GM18520 (cell line): ENCODE measurements around the gene NTN3.
"Not testable (repeated sequence)": the region's sequence is repeated elsewhere in the genome, so short reads cannot be mapped to it uniquely, and the experiment has no call there.

Experiments used
- ATAC-seq: cut with Tn5 transposase; IDR thresholded peaks from one replicate; pipeline ENCODE4 v1.9.1; 2021; ENCODE audit not compliant: unreplicated experiment

Gene NTN3

DNA sequence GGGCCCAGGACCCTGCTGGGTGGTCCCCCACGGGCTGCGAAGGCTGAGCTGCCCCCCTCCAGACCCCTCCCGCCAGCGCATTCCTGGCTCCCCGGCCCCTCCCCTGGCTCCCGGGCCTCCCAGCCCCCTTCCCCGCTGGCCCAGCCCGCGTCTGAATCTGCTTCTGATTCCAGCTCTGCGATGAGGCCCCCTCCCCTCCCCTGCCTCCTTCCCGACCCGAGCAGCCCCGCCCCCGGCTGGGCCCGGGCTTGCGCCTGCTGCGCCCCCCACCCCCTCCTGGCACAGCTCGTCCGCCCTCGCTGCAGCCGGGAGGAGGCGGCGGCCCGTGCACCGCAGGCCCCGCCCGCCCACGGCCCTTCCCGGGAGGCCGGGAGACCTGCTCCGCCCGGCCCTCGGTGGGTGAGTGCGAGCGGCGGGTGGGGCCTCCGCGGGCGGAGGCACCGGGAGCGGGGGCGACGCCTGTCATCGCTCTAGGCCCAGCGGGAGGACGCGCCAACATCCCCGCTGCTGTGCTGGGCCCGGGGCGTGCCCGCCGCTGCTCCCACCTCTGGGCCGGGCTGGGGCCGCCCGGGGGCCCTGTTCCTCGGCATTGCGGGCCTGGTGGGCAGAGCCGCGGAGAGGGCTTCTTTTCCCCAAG is at the start of gene NTN3:
Gene NTN3 (plus strand): TSS at position 282 of the 637 bp plus-strand sequence. CDS start 405 bp downstream, outside the sequence.
- no peak for ATAC-seq

DNA sequence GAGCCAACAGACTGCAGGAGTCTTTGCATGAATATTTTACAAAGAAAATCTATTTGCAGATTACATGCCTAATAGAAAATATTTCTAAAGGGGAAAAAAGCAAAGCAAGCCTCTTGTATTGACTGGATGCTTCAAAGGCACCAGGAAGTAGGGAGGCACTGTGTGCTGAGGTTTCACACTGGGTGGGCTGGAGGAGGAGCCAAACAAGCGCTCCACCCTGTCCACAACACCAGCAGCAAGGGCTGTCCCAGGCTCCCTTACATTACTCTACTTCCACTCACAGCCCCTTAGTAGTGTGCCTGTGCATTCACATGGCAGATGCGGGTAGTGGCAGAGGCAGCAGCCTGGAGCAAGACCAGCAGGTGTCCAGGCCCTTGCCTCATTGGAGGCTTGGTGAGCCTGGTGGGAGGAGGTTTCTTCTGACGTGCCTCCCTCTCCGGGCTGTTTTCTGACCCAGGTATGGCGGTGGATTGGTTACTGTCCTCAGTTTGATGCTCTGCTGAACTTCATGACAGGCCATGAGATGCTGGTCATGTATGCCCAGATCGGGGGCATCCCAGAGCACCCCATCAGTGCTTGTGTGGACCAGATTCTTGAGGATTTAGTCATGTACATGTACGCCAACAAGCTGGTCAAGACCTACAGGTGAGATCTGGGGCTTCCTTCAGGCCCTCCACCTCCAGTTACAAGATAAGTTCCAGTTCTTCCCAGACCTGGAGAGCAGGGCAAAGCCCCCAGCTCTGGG is 48.8 kb upstream of the NTN3 start:
- no peak for ATAC-seq

DNA sequence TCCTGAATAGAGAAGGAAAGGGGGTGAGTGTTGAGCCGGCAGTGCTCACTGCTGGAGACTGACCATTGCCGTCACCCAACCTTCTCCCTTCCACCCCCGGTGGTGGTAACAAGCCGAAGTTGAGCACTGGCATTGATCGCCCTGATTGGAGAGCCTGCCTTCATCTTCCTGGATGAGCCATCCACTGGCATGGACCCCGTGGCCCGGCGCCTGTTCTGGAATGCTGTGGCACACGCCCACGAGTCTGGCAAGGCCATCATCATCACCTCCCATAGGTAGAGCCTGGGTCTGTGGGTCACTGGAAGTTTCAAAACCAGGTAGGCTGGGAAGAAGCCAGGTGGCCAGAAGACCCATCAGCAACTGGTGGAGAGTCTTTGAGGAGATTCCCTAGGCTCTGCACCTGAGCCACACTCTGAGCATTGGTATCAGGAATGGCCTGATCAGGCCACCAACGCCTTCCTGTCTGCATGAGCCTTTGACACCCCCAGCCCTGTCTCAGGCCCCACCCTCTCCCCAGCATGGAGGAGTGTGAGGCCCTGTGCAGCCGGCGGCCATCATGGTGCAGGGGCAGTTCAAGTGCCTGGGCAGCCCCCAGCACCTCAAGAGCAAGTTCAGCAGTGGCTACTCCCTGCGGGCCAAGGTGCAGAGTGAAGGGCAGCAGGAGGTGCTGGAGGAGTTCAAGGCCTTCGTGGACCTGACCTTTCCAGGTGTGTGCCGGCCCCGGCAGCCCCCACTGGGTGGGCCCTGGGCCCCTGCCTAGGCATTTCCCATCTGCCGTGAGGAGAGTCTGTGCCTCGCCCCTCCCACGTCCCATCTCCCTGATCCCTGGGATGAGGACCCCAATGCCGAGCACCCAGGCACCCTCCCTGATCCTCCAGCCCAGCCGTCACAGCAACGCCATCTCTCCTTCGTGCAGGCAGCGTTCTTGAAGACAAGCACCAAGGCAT is 46.8 kb upstream of the NTN3 start:
- ATAC-seq: no peak

DNA sequence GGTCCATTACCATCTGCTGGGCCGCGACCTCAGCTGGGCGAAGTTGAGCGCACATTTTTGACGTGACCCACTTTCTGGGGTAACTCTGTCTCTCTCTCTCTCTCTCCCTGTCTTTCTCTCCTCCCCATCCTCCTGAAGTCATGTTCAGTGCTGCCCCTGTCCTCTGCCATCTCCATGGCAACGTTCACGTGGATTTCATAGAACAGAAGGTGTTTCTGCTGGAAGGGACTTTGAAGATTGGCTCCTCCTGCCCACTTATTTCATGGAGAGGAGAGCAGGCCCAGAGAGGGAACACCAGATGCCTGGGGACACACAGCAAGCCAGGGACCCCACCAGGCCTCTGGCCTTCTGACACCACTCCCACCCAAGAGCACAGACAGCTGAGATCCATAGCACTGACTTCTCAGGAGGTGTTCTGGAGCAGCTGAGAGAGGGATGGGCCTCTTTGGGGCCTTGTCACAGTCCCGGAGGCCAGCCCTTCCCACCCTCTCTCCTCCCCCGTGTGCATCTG is 46.0 kb upstream of the NTN3 start:
- no peak for ATAC-seq

DNA sequence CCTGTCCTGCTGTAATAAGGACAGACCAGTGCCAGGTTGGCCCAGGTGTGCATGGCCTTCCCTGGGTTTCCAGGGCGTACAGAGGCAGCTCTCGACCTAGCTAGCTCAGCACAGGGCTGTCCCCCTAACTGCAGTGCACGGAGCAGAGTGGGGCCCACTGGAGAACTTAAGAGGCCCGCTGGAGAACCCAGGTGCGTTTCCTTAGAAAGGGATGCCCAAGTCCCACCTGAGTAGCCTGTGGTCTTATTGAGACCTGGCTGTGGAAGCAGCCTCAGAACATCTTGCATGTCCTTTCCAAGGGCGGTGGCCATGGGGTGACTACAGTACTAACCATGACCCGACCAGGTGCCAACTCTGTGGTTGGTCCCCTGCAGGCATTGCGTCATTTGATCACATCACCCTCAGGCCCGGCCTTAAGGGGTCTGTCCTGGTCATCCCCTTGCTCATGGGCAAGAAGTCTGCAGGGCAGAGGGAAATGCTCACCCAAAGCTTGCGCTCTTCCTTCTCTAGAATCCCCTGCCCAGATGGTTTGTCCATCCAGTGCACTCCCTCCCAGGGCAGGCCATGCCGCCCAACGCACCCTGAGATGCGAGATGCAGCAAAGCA is 45.2 kb upstream of the NTN3 start:
- no peak for ATAC-seq

DNA sequence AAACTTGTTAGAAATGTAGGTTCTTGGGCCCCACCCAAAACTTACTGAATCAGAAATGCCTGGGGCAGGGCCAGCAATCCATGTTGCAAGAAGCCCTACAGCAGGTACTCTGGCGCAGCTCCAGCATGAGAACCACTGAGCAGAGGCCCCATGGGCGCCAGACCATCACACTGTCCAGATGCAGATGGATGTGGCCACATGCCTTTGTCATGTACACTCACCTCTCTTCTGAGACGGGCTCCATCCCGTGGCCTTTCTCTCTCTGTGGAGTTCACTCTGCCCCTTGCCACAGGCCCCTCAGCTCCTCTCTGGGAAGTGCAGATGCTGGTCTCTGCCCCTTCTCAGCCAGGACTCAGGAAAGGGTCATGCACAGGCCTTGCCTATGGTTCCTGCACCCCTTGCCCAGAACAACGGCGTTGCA is 44.1 kb upstream of the NTN3 start:
- ATAC-seq: no peak

DNA sequence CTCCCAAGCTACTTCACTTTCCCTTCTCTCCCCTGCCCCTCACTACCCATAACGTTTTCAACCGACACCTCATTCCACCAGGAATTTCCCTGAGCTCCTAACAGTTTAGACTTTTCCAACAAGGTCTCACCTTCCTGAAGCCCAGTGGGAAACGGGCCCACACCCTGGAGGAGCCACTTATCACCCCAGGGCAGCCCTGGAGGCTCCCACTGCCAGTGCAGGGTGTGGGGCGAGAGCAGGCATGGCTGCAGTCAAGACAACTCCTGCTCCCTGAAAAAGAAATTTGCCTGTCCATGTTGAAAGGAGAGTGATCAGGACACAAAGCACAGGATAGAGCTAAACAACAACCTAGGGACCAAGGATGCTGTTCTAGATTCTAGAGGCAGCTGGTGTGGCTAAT is 43.6 kb upstream of the NTN3 start:
- no peak for ATAC-seq

DNA sequence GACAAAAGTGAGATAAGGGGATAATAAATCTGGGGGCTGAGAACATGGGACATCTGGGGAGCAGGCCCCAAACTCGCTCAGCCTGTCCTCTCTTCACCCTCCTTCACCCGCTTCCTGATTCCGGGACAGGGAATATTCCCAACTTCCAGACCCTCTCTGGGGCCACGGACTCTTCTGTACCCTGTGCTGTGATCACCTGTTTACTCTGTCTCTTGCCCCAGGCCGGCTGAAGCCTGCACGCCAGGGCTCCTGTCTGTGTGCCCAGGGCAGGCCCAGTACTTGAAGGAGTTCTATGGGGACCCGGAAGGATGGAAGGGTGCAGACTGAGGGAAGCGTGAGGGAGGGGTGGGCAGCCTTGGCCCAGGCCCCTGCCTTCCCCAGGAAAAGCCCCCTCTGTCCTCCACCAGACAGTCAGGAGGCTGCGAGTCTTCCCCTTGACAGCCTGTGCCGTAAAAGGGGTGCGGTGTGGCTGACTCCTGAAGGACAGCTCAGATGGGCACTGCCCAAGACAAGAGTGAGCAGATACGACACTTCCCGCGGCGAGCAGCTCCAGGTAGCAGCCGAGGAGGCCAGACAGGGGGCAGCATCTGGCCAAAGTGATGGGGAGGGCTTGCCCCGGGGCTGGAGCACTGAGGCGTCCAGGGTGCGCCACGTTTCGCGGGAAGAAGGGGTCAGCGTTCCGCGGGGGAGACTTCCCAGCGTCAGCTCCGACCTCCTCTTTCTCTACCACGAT is 42.9 kb upstream of the NTN3 start:
- no peak for ATAC-seq

DNA sequence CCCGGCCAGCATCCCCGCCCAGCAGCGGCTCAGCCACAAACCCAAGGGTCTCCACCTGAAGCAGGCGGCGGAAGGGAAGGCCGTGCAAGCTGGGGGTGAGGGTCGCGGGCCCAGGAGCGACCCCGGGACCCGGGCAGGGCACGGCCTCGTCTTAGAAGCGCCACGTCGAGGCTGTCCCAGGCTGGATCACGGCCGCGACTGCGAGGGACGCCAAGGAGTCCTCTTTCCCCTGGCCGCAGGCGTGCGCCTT is 42.4 kb upstream of the NTN3 start:
- no peak for ATAC-seq

DNA sequence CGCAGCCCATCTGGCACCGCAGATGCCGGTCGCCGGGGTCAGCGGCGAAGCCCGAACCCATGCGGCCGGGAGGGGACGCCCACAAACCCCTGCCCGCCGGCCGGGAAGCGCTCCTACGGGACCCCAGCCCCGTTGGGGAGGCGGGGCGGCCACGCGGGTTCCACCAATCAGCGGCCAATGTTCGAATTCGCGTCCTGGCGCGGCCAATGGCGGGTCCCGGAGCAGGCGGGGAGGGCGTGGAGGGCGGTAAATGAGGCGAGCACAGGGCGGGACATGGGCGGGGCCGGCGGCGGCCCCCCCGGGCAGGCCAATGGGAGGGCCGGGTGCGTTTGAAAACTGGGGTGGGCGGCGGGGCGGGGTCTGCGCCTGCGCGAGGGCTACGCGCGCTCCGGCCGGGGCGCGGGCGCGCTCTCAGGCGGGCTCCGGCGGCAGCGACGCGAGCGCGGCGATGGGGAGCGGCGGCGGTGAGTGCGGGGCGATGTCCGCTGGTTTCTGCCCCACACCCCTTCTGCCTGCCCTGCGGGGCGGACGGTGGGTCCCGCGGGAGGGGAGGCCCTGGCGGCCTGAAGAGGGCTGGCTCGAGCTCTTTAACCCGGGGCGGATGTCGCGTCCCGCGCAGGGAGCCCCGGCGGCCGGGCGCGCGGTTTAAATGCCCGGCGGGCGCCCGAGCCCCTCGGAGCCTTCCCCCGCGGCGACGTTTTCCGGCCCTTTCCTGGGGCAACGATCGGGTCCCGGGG is 41.9 kb upstream of the NTN3 start, which contains the start of gene CCNF:
Gene CCNF (plus strand): TSS at position 414 of the 737 bp plus-strand sequence. CDS start 35 bp downstream, at position 449.
- ATAC-seq: peak; percentile 78

DNA sequence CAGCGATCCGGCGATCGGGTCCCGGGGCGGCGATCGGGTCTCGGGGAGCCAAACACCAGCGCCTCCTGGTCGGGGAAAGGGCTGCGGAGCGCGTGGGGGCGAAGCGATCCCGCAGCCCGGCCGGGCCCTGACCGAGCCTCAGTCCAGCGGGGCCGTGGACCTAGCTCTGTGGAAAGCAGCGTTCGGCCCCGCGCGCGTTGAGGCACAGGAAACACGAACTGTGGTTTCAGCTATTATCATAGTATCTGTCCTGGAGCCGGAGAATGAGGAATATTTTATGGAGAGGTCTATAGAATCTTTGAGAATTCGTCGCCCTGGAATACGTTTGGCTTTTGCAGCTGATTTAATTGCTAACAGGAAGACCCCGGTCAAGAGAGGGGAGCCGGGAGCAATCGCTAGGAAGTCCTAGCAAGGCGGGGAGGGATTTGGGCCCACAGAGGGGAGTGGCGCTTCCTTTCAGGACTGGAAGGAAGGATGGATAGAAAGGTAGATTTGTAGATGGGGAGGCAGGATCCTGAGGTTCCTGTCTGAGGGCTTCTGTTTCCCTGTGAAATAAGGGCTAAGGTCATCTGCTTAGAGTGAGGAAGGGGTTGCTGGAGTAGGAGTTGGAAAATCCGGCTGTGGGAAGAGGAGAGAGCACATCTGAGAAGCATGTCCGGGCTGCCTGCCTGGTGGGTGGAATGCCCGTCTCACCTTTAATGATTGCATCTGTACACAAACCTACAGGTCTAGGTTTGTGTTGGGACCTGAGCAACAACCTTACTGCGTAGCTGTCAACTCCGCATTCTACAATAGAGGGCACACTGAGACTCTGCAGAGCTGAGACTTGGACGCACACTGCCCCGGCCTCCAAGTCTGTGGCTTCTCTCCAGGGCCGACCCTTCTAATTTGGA is 41.1 kb upstream of the NTN3 start:
- ATAC-seq: no peak

DNA sequence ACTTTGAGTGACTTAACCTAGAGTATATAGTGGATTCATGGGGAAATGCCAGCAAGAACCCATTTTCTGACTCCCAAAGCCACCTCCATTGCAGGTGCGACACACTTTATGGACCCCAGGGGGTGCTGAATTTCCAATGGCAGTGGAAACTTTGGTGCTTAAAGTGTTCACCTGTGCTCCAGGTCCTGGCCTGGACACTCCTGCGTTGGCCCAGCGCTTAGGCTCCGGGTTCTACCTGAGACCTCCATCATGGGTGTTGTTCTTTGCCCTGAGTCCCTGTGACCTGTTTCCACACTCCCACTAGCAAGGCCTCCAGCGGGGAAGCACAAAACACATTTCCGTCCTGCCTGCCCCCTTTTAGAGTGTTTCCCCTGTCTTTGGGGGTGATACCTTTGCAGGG is 38.8 kb upstream of the NTN3 start:
- ATAC-seq: no peak

DNA sequence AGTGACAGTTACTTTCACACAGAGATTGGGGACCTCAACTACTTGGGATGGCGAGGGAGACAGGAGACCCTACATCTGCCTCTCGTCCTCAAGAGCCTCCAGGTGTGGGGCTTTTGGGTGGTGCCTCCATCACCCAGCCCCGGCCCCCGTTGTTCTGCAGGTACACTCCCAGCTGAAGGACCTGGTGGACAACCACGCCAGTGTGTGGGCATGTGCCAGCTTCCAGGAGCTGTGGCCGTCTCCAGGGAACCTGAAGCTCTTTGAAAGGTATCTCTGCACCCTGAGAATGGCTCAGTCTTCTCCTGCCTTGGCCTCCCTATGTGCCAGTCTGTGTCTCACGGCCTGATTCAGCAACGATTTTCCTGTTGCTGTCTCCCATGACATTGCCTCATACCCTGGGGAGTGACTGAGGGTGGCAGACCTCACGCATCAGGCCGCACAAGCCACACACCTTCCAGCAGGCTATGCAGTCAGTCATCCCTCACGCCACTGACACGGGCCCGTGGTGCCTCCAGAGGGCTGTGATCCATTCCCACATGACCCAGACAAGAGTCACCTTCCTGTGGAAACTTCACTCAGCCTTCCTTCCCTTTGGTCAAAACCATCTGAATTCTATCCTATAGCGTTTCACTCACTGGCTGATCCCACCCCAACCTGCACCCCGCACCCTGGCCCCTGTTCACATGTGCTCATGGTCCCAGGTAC is 38.1 kb upstream of the NTN3 start:
- no peak for ATAC-seq

DNA sequence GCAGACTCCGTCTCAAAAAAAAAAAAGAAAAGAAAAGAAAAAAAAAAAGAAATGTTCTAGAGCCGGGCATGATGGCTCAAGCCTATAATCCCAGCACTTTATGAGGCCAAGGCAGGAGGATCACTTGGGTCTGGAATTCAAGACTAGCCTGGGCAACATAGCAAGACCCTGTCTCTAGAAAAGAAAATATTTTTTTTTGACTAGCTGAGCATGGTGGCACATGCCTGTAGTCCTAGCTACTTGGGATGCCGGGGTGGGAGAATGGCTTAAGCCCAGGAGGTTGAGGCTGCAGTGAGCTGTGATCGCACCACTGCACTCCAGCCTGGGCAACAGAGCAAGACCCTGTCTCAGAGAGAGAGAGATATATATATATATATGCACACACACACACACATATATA is 35.9 kb upstream of the NTN3 start:
- not testable (repeated sequence) for ATAC-seq

DNA sequence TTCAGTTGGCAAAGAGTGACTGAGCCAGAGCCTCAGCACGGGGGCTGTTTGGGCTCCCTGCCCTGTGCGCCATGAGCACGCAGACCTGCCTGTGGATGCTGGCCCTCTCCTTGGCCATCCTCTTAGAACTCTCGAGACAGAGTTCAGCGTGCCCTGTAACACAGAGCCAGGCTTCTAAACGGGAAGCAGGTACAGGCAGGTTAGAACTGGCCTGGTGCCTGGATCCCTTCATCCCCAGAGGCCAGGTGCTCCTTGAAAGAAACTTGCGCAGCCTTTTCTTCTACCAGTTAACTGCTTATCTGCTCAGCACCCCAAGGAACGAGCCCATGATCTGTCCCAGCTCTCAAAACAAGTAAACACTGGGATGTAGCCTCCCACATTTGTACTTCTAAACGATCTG is 35.0 kb upstream of the NTN3 start:
- ATAC-seq: no peak

DNA sequence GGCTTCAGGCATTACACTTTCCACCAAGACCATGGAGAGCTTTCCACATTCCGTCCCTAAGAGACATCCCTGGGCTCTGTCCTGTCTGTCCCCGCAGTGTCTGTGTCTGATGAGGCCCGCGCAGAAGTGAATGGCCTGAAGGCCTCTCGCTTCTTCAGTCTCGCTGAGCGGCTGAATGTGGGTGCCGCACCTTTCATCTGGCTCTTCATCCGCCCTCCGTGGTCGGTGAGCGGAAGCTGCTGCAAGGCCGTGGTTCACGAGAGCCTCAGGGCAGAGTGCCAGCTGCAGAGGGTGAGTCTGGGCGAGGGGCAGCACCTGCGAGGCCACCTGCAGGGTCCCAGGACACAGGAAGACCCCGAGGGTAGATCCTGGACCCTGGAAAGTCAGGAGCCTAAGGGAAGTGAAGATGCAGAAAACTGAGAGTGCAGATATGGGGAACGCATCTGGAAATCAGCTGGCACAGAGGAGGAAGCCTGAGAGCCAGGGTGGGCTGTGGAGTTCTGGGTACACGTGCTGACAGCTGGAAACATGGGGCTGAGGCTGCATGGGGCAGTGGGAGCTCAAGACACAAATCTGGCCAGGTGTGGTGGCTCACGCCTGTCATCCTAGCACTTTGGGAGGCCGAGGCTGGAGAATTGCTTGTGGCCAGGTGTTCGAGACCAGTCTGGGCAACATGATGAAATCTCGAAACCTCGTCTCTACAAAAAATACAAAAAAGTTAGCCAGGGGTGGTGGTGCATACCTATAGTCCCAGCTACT is 33.9 kb upstream of the NTN3 start:
- no peak for ATAC-seq

DNA sequence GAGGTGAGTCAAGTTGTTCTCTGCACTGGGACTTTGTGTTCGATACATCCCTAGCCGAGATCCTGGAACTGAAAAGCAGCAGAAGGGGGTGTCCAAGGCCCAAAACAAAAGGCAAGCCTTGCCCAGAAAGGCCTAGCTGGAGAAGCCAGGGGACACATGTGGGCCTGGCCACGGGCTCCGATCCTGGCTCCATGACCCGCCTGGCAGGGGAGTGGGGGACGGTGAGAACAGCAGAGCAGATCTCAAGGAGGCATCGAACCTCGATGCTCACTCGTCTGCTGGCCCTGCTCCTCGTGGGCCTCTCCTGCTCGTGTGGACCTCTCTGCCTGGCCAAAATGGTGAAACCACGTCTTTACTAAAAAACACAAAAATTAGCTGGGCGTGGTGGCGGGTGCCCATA is 33.0 kb upstream of the NTN3 start:
- ATAC-seq: no peak
